ENCODE measurements around the gene DSCAM.
"Not testable (repeated sequence)": the region's sequence is repeated elsewhere in the genome, so short reads cannot be mapped to it uniquely, and the experiment has no call there.

The DSCAM gene

GRCh38 chr21:40324389-40324788 is 522.6 kb downstream of the DSCAM start:
- no peak for TF ChIP-seq CTCF (IDR thresholded peaks at IDR 0.05; ENCODE audit: low read depth, low read length)
- H3K4me3 ChIP-seq (ENCODE audit: low read depth, low read length): no peak overlapping the region

- not testable (repeated sequence) for H3K4me3 ChIP-seq (ENCODE audit: low read depth, low read length)
These were observed 526.2 kb downstream of the DSCAM start for GRCh38 chr21:40320718-40321117.

DNA sequence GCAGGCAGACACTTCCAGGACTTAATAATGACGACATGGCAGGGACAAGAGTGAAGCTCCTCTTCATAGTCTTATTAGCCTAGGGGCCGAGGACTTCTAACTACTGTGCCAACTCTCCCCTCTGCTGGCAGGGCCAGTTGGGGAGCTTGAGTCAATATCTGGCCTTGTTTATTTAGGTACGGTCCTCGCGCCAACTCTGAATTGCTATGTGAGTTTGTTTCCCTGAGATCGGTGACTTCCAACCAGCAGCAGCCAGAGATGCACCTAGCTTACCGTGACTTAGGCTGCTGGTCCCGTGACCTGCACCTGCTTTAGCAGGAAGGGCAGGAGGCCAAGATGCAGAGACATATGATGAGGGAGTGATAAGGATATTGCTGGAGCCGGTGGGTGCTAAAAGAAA is 528.6 kb downstream of the DSCAM start:
- TF ChIP-seq CTCF (IDR thresholded peaks at IDR 0.05; ENCODE audit: low read depth, low read length): no peak
- no peak overlapping the region for H3K4me3 ChIP-seq (ENCODE audit: low read depth, low read length)

- no peak overlapping the region for H3K4me3 ChIP-seq (ENCODE audit: low read depth, low read length)
- no peak for TF ChIP-seq CTCF (IDR thresholded peaks at IDR 0.05; ENCODE audit: low read depth, low read length)
These were observed 530.9 kb downstream of the DSCAM start for GRCh38 chr21:40316104-40316503.

GRCh38 chr21:40315626-40316025 is 531.3 kb downstream of the DSCAM start:
- TF ChIP-seq CTCF (IDR thresholded peaks at IDR 0.05; ENCODE audit: low read depth, low read length): no peak
- H3K4me3 ChIP-seq (ENCODE audit: low read depth, low read length): no peak overlapping the region

- TF ChIP-seq CTCF (IDR thresholded peaks at IDR 0.05; ENCODE audit: low read depth, low read length): no peak
- H3K4me3 ChIP-seq (ENCODE audit: low read depth, low read length): no peak overlapping the region
These were observed 533.7 kb downstream of the DSCAM start for GRCh38 chr21:40313260-40313659.

GRCh38 chr21:40300300-40300699 is 546.7 kb downstream of the DSCAM start:
- no peak overlapping the region for H3K4me3 ChIP-seq (ENCODE audit: low read depth, low read length)
- TF ChIP-seq CTCF (IDR thresholded peaks at IDR 0.05; ENCODE audit: low read depth, low read length): no peak

- no peak for TF ChIP-seq CTCF (IDR thresholded peaks at IDR 0.05; ENCODE audit: low read depth, low read length)
- H3K4me3 ChIP-seq (ENCODE audit: low read depth, low read length): no peak overlapping the region
These were observed 547.5 kb downstream of the DSCAM start for GRCh38 chr21:40299451-40299850.

Measured in WI38 (cell line).